NT2/D1 (cell line): Measurements from ENCODE around the gene CRYBG1.

Experiments
- DNase-seq: peaks from one replicate; pipeline ENCODE4 v3.0.0-alpha.2; 2011; ENCODE audit warnings: low read depth, low spot score
- H3K27me3 ChIP-seq: 2 replicates; pipeline ENCODE4 v1.6.0; 2011; ENCODE audit warnings: mild to moderate bottlenecking; ENCODE audit not compliant: insufficient read length, insufficient read depth
- H3K36me3 ChIP-seq: 2 replicates; pipeline ENCODE4 v1.6.1; 2011; ENCODE audit warnings: mild to moderate bottlenecking, low read length, mixed read lengths; ENCODE audit not compliant: insufficient read depth, insufficient read length
- H3K4me1 ChIP-seq: 2 replicates; pipeline ENCODE4 v1.5.1; 2011; ENCODE audit not compliant: insufficient read depth, insufficient read length
- H3K4me3 ChIP-seq: 2 replicates; pipeline ENCODE4 v1.5.1; 2011; ENCODE audit warnings: low read depth; ENCODE audit not compliant: insufficient read length
- H3K9ac ChIP-seq: 2 replicates; pipeline ENCODE4 v1.6.0; 2011; ENCODE audit warnings: low read depth; ENCODE audit not compliant: insufficient read length
- H3K9me3 ChIP-seq: 2 replicates; pipeline ENCODE4 v1.5.1; 2011; ENCODE audit warnings: mild to moderate bottlenecking, low read length; ENCODE audit not compliant: insufficient read depth
- SUZ12 ChIP-seq: IDR thresholded peaks from 2 replicates; pipeline ENCODE4 v1.6.1; 2011; ENCODE audit not compliant: insufficient read length, insufficient read depth; ENCODE audit errors: extremely low read depth
- YY1 ChIP-seq: IDR thresholded peaks from 2 replicates; pipeline ENCODE4 v1.6.1; 2011; ENCODE audit not compliant: insufficient read length, insufficient read depth
- ZNF274 ChIP-seq: IDR thresholded peaks from 2 replicates; pipeline ENCODE4 v1.6.1; 2011; ENCODE audit warnings: mild to moderate bottlenecking, low read depth, low read length

The CRYBG1 gene

GRCh38 chr6:106477146-106477545 is 116.6 kb downstream of the CRYBG1 start:
- H3K4me1 ChIP-seq = no peaks in the 10 kb centered on the region
- H3K4me3 ChIP-seq = no peak overlapping the region
- no peak for TF ChIP-seq SUZ12
- no peak for TF ChIP-seq YY1
- no peak for TF ChIP-seq ZNF274
- H3K9ac ChIP-seq = no peak overlapping the region
- H3K36me3 ChIP-seq = no peaks in the 10 kb centered on the region
- H3K27me3 ChIP-seq = no peaks in the 10 kb centered on the region
- no peaks in the 10 kb centered on the region for H3K9me3 ChIP-seq
- DNase-seq = no peak

GRCh38 chr6:106477790-106478189 is 117.3 kb downstream of the CRYBG1 start:
- Histone ChIP-seq H3K4me3 (no peak overlapping the region), H3K27me3 (no peaks in the 10 kb centered on the region), H3K9ac (no peak overlapping the region), H3K36me3 (no peaks in the 10 kb centered on the region), H3K9me3 (no peaks in the 10 kb centered on the region), H3K4me1 (no peaks in the 10 kb centered on the region)
- no peak for DNase-seq
- TF ChIP-seq SUZ12 = no peak
- no peak for TF ChIP-seq ZNF274
- TF ChIP-seq YY1 = no peak

- Histone ChIP-seq H3K4me1 (no peaks in the 10 kb centered on the region), H3K36me3 (no peaks in the 10 kb centered on the region), H3K27me3 (no peaks in the 10 kb centered on the region), H3K4me3 (no peak overlapping the region), H3K9ac (no peak overlapping the region), H3K9me3 (no peaks in the 10 kb centered on the region)
- TF ChIP-seq ZNF274 (no peak), YY1 (no peak), SUZ12 (no peak)
- no peak for DNase-seq
Observed at GRCh38 chr6:106486236-106486635, 125.7 kb downstream of the CRYBG1 start.

GRCh38 chr6:106488494-106489370 is 128.2 kb downstream of the CRYBG1 start:
- Histone ChIP-seq H3K9ac (no peak overlapping the region), H3K27me3 (no peaks in the 10 kb centered on the region), H3K9me3 (no peaks in the 10 kb centered on the region), H3K36me3 (no peaks in the 10 kb centered on the region), H3K4me3 (no peak overlapping the region), H3K4me1 (no peaks in the 10 kb centered on the region)
- no peak for DNase-seq
- no peak for TF ChIP-seq ZNF274
- TF ChIP-seq YY1 = no peak
- no peak for TF ChIP-seq SUZ12

- no peaks in the 10 kb centered on the region for H3K36me3 ChIP-seq
- DNase-seq = no peak
- TF ChIP-seq SUZ12 (no peak), YY1 (no peak), ZNF274 (no peak)
- no peak overlapping the region for H3K4me3 ChIP-seq
- no peaks in the 10 kb centered on the region for H3K9me3 ChIP-seq
- no peaks in the 10 kb centered on the region for H3K4me1 ChIP-seq
- H3K9ac ChIP-seq = no peak overlapping the region
- no peaks in the 10 kb centered on the region for H3K27me3 ChIP-seq
Observed at GRCh38 chr6:106490030-106490429, 129.5 kb downstream of the CRYBG1 start.

GRCh38 chr6:106490436-106490835 is 129.9 kb downstream of the CRYBG1 start:
- Histone ChIP-seq H3K9ac (no peak overlapping the region), H3K27me3 (no peaks in the 10 kb centered on the region), H3K4me1 (no peaks in the 10 kb centered on the region), H3K9me3 (no peaks in the 10 kb centered on the region), H3K36me3 (no peaks in the 10 kb centered on the region), H3K4me3 (no peak overlapping the region)
- TF ChIP-seq ZNF274 (no peak), YY1 (no peak), SUZ12 (no peak)
- DNase-seq = no peak

- Histone ChIP-seq H3K4me1 (no peaks in the 10 kb centered on the region), H3K27me3 (no peaks in the 10 kb centered on the region), H3K36me3 (no peaks in the 10 kb centered on the region), H3K9me3 (no peaks in the 10 kb centered on the region), H3K4me3 (no peak overlapping the region), H3K9ac (no peak overlapping the region)
- DNase-seq = no peak
- TF ChIP-seq YY1 (no peak), SUZ12 (no peak), ZNF274 (no peak)
Observed at GRCh38 chr6:106490974-106491373, 130.5 kb downstream of the CRYBG1 start.
